Esophagus muscularis mucosa (tissue), 4 donors: ENCODE measurements around the gene ST6GALNAC3. TPM values are rescaled to one million over a fixed set of nuclear protein-coding genes. Genes with fewer than 3 reads are reported as not detected.

Source experiments
- DNase-seq: peaks from one replicate; pipeline ENCODE4 v3.0.0-alpha.2; 2017; ENCODE audit errors: extremely low spot score
- H3K27ac ChIP-seq, 4 donors: fragments of 200-600 bp; sonication (generic); replicated peaks in 1 of 4; 1 replicate in 3 of 4; 2 replicates in 1 of 4; pipeline ENCODE4 v1.5.1; 2016 to 2019; ENCODE audit warnings: mild to moderate bottlenecking in 1 of 4
- H3K27me3 ChIP-seq, 4 donors: fragments of 200-600 bp; sonication (generic); one replicate each; pipeline versions ENCODE4 v1.5.1 to v1.6.0; 2016 to 2019
- H3K36me3 ChIP-seq, 4 donors: fragments of 200-600 bp; sonication (generic); one replicate each; pipeline ENCODE4 v1.5.1; 2016 to 2019
- H3K4me1 ChIP-seq, 4 donors: fragments of 200-600 bp; sonication (generic); one replicate each; pipeline ENCODE4 v1.5.1; 2016 to 2019
- H3K4me3 ChIP-seq, 4 donors: fragments of 200-600 bp; sonication (generic); 1 replicate in 2 of 4; 2 replicates in 2 of 4; pipeline ENCODE4 v1.5.1; 2016 to 2019; ENCODE audit warnings: mild to moderate bottlenecking in 4 of 4, moderate library complexity in 1 of 4
- H3K9me3 ChIP-seq, 4 donors: fragments of 200-600 bp; sonication (generic); 1 replicate in 3 of 4; 2 replicates in 1 of 4; pipeline ENCODE4 v1.5.1; 2016 to 2019
- EP300 ChIP-seq: sonication (generic); formaldehyde crosslinking; IDR thresholded peaks from one replicate; pipeline ENCODE4 v1.6.1; 2017; ENCODE audit warnings: antibody characterized with exemption
- POLR2A ChIP-seq: fragments of 450-650 bp; IDR thresholded peaks from one replicate; pipeline ENCODE4 v1.6.1; 2017; ENCODE audit warnings: antibody characterized with exemption, moderate library complexity, mild to moderate bottlenecking, low read depth
- POLR2AphosphoS5 ChIP-seq, 2 donors: sonication (generic); formaldehyde crosslinking; IDR thresholded peaks; one replicate each; pipeline ENCODE4 v1.6.1; 2017; ENCODE audit warnings: antibody characterized with exemption in 2 of 2
- WGBS: methylation state at CpG from one replicate; pipeline ENCODE4 v1.1.5; 2018; 5-methylcytosine and 5-hydroxymethylcytosine counted together
- intact Hi-C: fragments of 100-400 bp; cut with DNase I; formaldehyde crosslinking; loops from one replicate; pipeline ENCODE4 v1.15.1; 2023
- total RNA-seq, 4 donors: library from RNA; depleted of rRNA; stranded (reverse); fragments of >200 nt; gene quantifications; one replicate each; pipeline versions ENCODE4 v1.1.0 to v1.2.1, GENCODE V29; 2016
- TF ChIP-seq, protein P1 (sequence below), 3 experiments: fragments of 200-600 bp in 2 of 3; fragments of 450-650 bp in 1 of 3; sonication (generic) in 2 of 3; IDR thresholded peaks; one replicate each; pipeline ENCODE4 v1.5.1; 2017 to 2019; ENCODE audit warnings: antibody characterized with exemption in 3 of 3, mild to moderate bottlenecking in 2 of 3, moderate library complexity in 1 of 3

Gene ST6GALNAC3
- total RNA-seq, 4 donors from 2014 or later, result 2.1 to 6.8 (median 4.8) TPM

GRCh38 chr1:76098845-76099244 lies 24.3 kb downstream of the ST6GALNAC3 start:
- H3K4me1 ChIP-seq, result peaks cover 0 to 12% (median 8%) of the 10 kb centered on the region in 4 donors
- H3K4me3 ChIP-seq, result no peak overlapping the region
- no peaks in the 10 kb centered on the region for H3K36me3 ChIP-seq
- H3K9me3 ChIP-seq, result no peaks in the 10 kb centered on the region
- no peak for DNase-seq
- intact Hi-C loops, result no loop called here
- no peak overlapping the region for H3K27ac ChIP-seq
- 91% methylated on average over 3 of the region's 3 CpGs for WGBS
- no peaks in the 10 kb centered on the region for H3K27me3 ChIP-seq
- TF ChIP-seq, protein P1, sequence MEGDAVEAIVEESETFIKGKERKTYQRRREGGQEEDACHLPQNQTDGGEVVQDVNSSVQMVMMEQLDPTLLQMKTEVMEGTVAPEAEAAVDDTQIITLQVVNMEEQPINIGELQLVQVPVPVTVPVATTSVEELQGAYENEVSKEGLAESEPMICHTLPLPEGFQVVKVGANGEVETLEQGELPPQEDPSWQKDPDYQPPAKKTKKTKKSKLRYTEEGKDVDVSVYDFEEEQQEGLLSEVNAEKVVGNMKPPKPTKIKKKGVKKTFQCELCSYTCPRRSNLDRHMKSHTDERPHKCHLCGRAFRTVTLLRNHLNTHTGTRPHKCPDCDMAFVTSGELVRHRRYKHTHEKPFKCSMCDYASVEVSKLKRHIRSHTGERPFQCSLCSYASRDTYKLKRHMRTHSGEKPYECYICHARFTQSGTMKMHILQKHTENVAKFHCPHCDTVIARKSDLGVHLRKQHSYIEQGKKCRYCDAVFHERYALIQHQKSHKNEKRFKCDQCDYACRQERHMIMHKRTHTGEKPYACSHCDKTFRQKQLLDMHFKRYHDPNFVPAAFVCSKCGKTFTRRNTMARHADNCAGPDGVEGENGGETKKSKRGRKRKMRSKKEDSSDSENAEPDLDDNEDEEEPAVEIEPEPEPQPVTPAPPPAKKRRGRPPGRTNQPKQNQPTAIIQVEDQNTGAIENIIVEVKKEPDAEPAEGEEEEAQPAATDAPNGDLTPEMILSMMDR (IDR thresholded peaks at IDR 0.05), result no peak
- TF ChIP-seq EP300, result no peak
- no peak for TF ChIP-seq POLR2A
- TF ChIP-seq POLR2AphosphoS5 (IDR thresholded peaks at IDR 0.05), result no peak

GRCh38 chr1:76101548-76101947 lies 27.0 kb downstream of the ST6GALNAC3 start:
- DNase-seq, result no peak
- intact Hi-C loops, result no loop called here
- TF ChIP-seq POLR2A, result no peak
- no peak for TF ChIP-seq POLR2AphosphoS5 (IDR thresholded peaks at IDR 0.05)
- TF ChIP-seq, protein P1 (IDR thresholded peaks at IDR 0.05), result no peak
- TF ChIP-seq EP300, result no peak
- Histone ChIP-seq H3K27ac (no peak overlapping the region), H3K4me1 (no peaks in the 10 kb centered on the region), H3K36me3 (no peaks in the 10 kb centered on the region), H3K27me3 (no peaks in the 10 kb centered on the region), H3K4me3 (no peak overlapping the region), H3K9me3 (no peaks in the 10 kb centered on the region)
- 83% methylated on average over 4 of the region's 4 CpGs for WGBS

DNA sequence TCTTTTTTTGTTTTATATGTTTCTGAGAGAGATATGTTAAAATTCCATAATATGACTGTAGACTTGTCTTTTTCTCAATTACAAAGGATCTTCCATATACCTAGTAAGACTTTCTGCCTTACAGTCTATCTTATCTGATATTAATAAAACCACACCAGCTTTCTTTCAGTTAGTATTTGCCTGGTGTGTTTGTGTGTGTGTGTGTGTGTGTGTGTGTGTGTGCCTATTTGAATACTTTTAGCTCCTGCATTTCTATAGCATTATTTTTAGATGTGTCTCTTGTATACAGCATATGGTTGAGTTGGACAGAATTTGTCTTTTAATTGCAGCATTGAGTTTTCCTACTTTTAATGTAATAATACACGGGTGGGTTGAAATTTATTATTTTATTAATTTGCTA lies 27.5 kb downstream of the ST6GALNAC3 start:
- no peaks in the 10 kb centered on the region for H3K36me3 ChIP-seq
- WGBS, result 92% methylated on average over 1 of the region's 1 CpG
- no peak for DNase-seq
- H3K27me3 ChIP-seq, result no peaks in the 10 kb centered on the region
- H3K4me1 ChIP-seq, result no peaks in the 10 kb centered on the region
- TF ChIP-seq POLR2AphosphoS5 (IDR thresholded peaks at IDR 0.05), result no peak
- intact Hi-C loops, result no loop called here
- no peaks in the 10 kb centered on the region for H3K9me3 ChIP-seq
- no peak overlapping the region for H3K4me3 ChIP-seq
- no peak overlapping the region for H3K27ac ChIP-seq

DNA sequence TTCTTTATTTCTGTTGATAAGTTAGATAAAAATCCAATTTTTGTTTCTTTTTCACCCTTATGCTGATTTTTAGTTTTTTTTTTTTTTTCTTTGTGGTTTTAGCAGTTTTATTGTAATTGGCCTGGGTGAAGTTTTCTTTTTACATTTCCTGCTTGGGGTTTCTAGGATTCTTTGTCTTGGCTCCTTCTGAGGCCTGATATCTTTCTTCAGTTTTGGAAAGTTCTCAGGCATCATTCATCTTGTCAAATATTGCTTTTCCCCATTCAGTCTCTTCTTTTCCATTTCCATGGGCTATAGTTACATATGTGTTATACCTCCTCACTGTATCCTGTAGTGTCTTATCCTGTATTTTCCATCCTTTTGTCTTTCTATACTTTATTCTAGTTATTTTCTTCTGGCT lies 28.5 kb downstream of the ST6GALNAC3 start:
- Histone ChIP-seq H3K27ac (no peak overlapping the region), H3K9me3 (no peaks in the 10 kb centered on the region), H3K27me3 (no peaks in the 10 kb centered on the region), H3K4me3 (no peak overlapping the region), H3K36me3 (no peaks in the 10 kb centered on the region), H3K4me1 (no peaks in the 10 kb centered on the region)
- intact Hi-C loops, result no loop called here
- no peak for TF ChIP-seq POLR2A
- DNase-seq, result no peak

DNA sequence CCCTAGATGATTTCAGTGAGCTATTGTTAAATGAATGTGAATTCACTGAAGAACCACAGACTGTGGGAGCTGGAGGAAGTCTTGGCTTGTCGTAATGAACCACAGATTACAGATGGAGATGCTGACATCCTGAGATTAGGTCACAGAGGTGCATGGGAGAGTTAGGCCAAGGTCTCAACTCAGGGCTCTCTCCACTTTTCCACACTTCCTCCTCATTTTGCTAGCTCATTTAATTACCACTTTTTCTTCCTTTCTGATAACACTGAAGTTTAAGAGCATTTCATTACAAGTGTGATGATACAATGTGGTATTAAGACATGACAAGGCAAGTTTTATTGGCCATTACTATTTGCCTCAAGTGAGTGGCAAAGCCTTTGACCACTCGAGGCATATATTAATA lies 30.8 kb downstream of the ST6GALNAC3 start:
- peaks cover 0 to 10% (median 4%) of the 10 kb centered on the region in 4 donors for H3K4me1 ChIP-seq
- no peak for DNase-seq
- H3K27me3 ChIP-seq, result no peaks in the 10 kb centered on the region
- H3K27ac ChIP-seq, result no peak overlapping the region
- 88% methylated on average over 2 of the region's 2 CpGs for WGBS
- TF ChIP-seq POLR2A, result no peak
- no peak for TF ChIP-seq EP300
- TF ChIP-seq, protein P1 (IDR thresholded peaks at IDR 0.05), result no peak
- no peak for TF ChIP-seq POLR2AphosphoS5 (IDR thresholded peaks at IDR 0.05)
- no peaks in the 10 kb centered on the region for H3K9me3 ChIP-seq
- no peaks in the 10 kb centered on the region for H3K36me3 ChIP-seq
- intact Hi-C loops, result no loop called here
- no peak overlapping the region for H3K4me3 ChIP-seq

GRCh38 chr1:76106251-76106650 lies 31.7 kb downstream of the ST6GALNAC3 start:
- 100% methylated on average over 1 of the region's 1 CpG for WGBS
- no peak for TF ChIP-seq POLR2AphosphoS5 (IDR thresholded peaks at IDR 0.05)
- TF ChIP-seq, protein P1 (IDR thresholded peaks at IDR 0.05), result no peak
- TF ChIP-seq POLR2A, result no peak
- no peak for TF ChIP-seq EP300
- Histone ChIP-seq H3K4me1 (peaks cover 0 to 17% (median 9%) of the 10 kb centered on the region in 4 donors), H3K4me3 (no peak overlapping the region), H3K9me3 (no peaks in the 10 kb centered on the region), H3K27ac (no peak overlapping the region), H3K27me3 (no peaks in the 10 kb centered on the region), H3K36me3 (no peaks in the 10 kb centered on the region)
- intact Hi-C loops, result no loop called here
- no peak for DNase-seq
